Neural cell (in vitro differentiated cells): Measurements from ENCODE around the gene ATF7. TPM values are rescaled to one million over a fixed set of nuclear protein-coding genes. Genes with fewer than 3 reads are reported as not detected.
"Not testable (repeated sequence)": the region's sequence is repeated elsewhere in the genome, so short reads cannot be mapped to it uniquely, and the experiment has no call there.

Experiments used
- H2AFZ ChIP-seq: fragments of 200-600, 300-800 bp; sonication (generic), shearing (Covaris generic); 2 replicates; pipeline ENCODE4 v1.6.0; 2014; ENCODE audit warnings: low read depth, mild to moderate bottlenecking, antibody characterized with exemption, low read length, moderate library complexity
- H3F3A ChIP-seq: fragments of 200-600 bp; shearing (Covaris generic); 2 replicates; pipeline ENCODE4 v1.6.1; 2016; ENCODE audit warnings: mild to moderate bottlenecking, moderate library complexity, mixed read lengths, antibody characterized with exemption, low read length; ENCODE audit not compliant: insufficient read depth, poor library complexity, severe bottlenecking
- H3K27ac ChIP-seq: fragments of 200-600, 300-800 bp; sonication (generic), shearing (Covaris generic); 2 replicates; pipeline ENCODE4 v1.5.1; 2014; ENCODE audit warnings: mild to moderate bottlenecking, low read length, moderate library complexity
- H3K27me3 ChIP-seq: fragments of 300-800, 200-600 bp; sonication (generic), shearing (Covaris generic); 2 replicates; pipeline ENCODE4 v1.6.0; 2014; ENCODE audit warnings: mild to moderate bottlenecking, low read depth, low read length, moderate library complexity; ENCODE audit not compliant: insufficient read depth
- H3K36me3 ChIP-seq: fragments of 300-800, 200-600 bp; sonication (generic), shearing (Covaris generic); 2 replicates; pipeline ENCODE4 v1.5.1; 2014; ENCODE audit warnings: mild to moderate bottlenecking, antibody characterized with exemption, low read length, moderate library complexity; ENCODE audit not compliant: insufficient read depth
- H3K4me2 ChIP-seq: fragments of 300-800, 200-600 bp; sonication (generic), shearing (Covaris generic); 2 replicates; pipeline ENCODE4 v1.6.0; 2014; ENCODE audit warnings: mild to moderate bottlenecking, low read length
- H3K4me3 ChIP-seq: fragments of 300-800, 200-600 bp; sonication (generic), shearing (Covaris generic); 2 replicates; pipeline ENCODE4 v1.5.1; 2014; ENCODE audit warnings: mild to moderate bottlenecking, low read length, moderate library complexity
- H3K79me2 ChIP-seq: fragments of 200-600 bp; shearing (Covaris generic); replicated peaks from 2 replicates; pipeline ENCODE4 v1.6.0; 2014; ENCODE audit warnings: mild to moderate bottlenecking, low read length, moderate library complexity; ENCODE audit not compliant: insufficient read depth
- H3K9ac ChIP-seq: fragments of 300-800, 200-600 bp; sonication (generic), shearing (Covaris generic); 2 replicates; pipeline ENCODE4 v1.6.1; 2016; ENCODE audit warnings: mild to moderate bottlenecking, low read length, mixed read lengths
- H3K9me2 ChIP-seq: fragments of 200-600 bp; shearing (Covaris generic); 2 replicates; pipeline ENCODE4 v1.6.1; 2016; ENCODE audit warnings: mild to moderate bottlenecking, low read length, mixed read lengths; ENCODE audit not compliant: insufficient read depth
- H3K9me3 ChIP-seq: fragments of 200-600, 300-800 bp; sonication (generic), shearing (Covaris generic); 2 replicates; pipeline ENCODE4 v1.6.1; 2016; ENCODE audit warnings: mild to moderate bottlenecking, mixed run types, low read length, moderate library complexity, mixed read lengths
- H4K20me1 ChIP-seq: fragments of 200-600 bp; shearing (Covaris generic); 2 replicates; pipeline ENCODE4 v1.6.1; 2016; ENCODE audit warnings: mild to moderate bottlenecking, mixed run types; ENCODE audit not compliant: insufficient read depth
- CTCF ChIP-seq: fragments of 450-650 bp; IDR thresholded peaks from 2 replicates; pipeline ENCODE4 v1.5.1; 2014; ENCODE audit warnings: antibody characterized with exemption, mild to moderate bottlenecking, moderate library complexity; ENCODE audit not compliant: poor library complexity, severe bottlenecking
- EP300 ChIP-seq: fragments of 450-650 bp; conservative IDR thresholded peaks from 2 replicates; pipeline ENCODE4 v1.6.1; 2014; ENCODE audit warnings: antibody characterized with exemption, mild to moderate bottlenecking, moderate library complexity; ENCODE audit not compliant: poor library complexity, severe bottlenecking
- EZH2 ChIP-seq: fragments of 200-600, 300-800 bp; shearing (Covaris generic), sonication (generic); IDR thresholded peaks from 2 replicates; pipeline ENCODE4 v1.6.1; 2014; ENCODE audit warnings: antibody characterized with exemption, low read length, borderline replicate concordance, mild to moderate bottlenecking; ENCODE audit not compliant: insufficient read depth, poor library complexity, severe bottlenecking
- MXI1 ChIP-seq: fragments of 450-650 bp; conservative IDR thresholded peaks from 2 replicates; pipeline ENCODE4 v1.6.1; 2014; ENCODE audit warnings: antibody characterized with exemption, mild to moderate bottlenecking; ENCODE audit not compliant: poor library complexity, severe bottlenecking
- POLR2AphosphoS5 ChIP-seq: IDR thresholded peaks from 2 replicates; pipeline ENCODE4 v1.6.1; 2012
- RAD21 ChIP-seq: fragments of 450-650 bp; conservative IDR thresholded peaks from 2 replicates; pipeline ENCODE4 v1.6.1; 2014; ENCODE audit warnings: antibody characterized with exemption, mild to moderate bottlenecking, moderate library complexity
- REST ChIP-seq: IDR thresholded peaks from 2 replicates; pipeline ENCODE4 v1.6.1; 2012; ENCODE audit warnings: borderline replicate concordance
- SMC3 ChIP-seq: fragments of 450-650 bp; conservative IDR thresholded peaks from 2 replicates; pipeline ENCODE4 v1.6.1; 2014; ENCODE audit warnings: antibody characterized with exemption, mild to moderate bottlenecking, moderate library complexity; ENCODE audit not compliant: poor library complexity
- TAF1 ChIP-seq: IDR thresholded peaks from 2 replicates; pipeline ENCODE4 v1.6.1; 2012; ENCODE audit warnings: low read depth
- polyA plus RNA-seq: library from polyadenylated mRNA; depleted of rRNA; stranded (reverse); fragments of >200 nt; gene quantifications from 2 replicates; pipeline ENCODE4 v1.2.3, GENCODE V29; 2014

Gene ATF7
- polyA plus RNA-seq, 1 donor from 2014 or later: 6.3 TPM

DNA sequence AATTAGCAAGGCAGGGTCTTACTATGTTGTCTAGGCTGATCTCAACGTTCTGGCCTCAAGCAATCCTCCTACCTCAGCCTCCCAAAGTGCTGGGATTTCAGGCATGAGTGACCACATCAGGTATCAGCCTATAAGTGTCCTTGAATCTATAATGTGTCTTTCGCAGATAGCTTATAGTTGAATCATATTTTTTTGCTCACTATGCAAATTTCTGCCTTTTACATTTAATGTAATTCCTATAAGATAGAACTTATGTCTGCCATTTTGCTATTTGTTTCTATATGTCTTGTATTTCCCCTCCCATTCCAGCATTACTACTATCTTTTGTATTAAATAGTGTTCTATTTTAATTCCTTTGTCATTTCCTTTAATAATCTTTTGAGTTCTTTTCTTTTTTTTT is 10.5 kb upstream of the ATF7 start:
- no peak overlapping the region for H3K27ac ChIP-seq
- no peaks in the 10 kb centered on the region for H3K36me3 ChIP-seq
- no peak overlapping the region for H3K4me2 ChIP-seq
- no peak overlapping the region for H2AFZ ChIP-seq
- H3K9me3 ChIP-seq: no peaks in the 10 kb centered on the region
- no peak for TF ChIP-seq CTCF
- TF ChIP-seq RAD21: no peak
- TF ChIP-seq TAF1: no peak
- TF ChIP-seq EZH2: no peak
- TF ChIP-seq REST: no peak
- TF ChIP-seq SMC3: no peak
- no peak for TF ChIP-seq POLR2AphosphoS5
- TF ChIP-seq EP300: no peak
- no peak for TF ChIP-seq MXI1
- H4K20me1 ChIP-seq: no peaks in the 10 kb centered on the region
- H3K27me3 ChIP-seq: no peaks in the 10 kb centered on the region
- H3F3A ChIP-seq: no peaks in the 10 kb centered on the region
- H3K9ac ChIP-seq: no peak overlapping the region
- no peaks in the 10 kb centered on the region for H3K79me2 ChIP-seq
- H3K4me3 ChIP-seq: no peak overlapping the region
- no peaks in the 10 kb centered on the region for H3K9me2 ChIP-seq

DNA sequence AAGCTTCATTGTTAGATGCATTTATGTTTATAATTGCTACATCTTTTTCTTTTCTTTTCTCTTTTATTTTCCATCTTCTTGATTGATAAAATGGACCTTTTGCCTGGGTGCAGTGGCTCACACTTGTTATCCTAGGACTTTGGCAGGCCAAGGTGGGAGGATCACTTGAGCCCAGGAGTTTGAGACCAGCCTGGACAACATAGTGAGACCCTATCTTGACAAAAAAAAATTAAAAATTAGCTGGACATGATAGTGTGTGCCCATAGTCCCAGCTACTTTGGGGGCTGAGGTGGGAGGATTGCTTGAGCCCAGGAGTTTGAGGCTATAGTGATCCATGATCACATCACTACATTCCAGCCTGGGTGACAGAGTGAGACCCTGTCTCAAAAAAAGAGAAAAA is 9.5 kb upstream of the ATF7 start:
- not testable (repeated sequence) for H3K27me3 ChIP-seq, H2AFZ ChIP-seq, H3K4me2 ChIP-seq, H3K9me2 ChIP-seq, H3K36me3 ChIP-seq, H3K27ac ChIP-seq, H4K20me1 ChIP-seq, H3K79me2 ChIP-seq, H3F3A ChIP-seq, H3K9me3 ChIP-seq, H3K9ac ChIP-seq, H3K4me3 ChIP-seq

- no peaks in the 10 kb centered on the region for H3K27me3 ChIP-seq
- H2AFZ ChIP-seq: no peak overlapping the region
- no peak overlapping the region for H3K4me2 ChIP-seq
- H3K79me2 ChIP-seq: no peaks in the 10 kb centered on the region
- no peaks in the 10 kb centered on the region for H3F3A ChIP-seq
- TF ChIP-seq SMC3: no peak
- no peak for TF ChIP-seq REST
- no peak overlapping the region for H3K27ac ChIP-seq
- H3K9me3 ChIP-seq: no peaks in the 10 kb centered on the region
- no peak overlapping the region for H3K9ac ChIP-seq
- no peak overlapping the region for H3K4me3 ChIP-seq
- no peaks in the 10 kb centered on the region for H4K20me1 ChIP-seq
- no peaks in the 10 kb centered on the region for H3K9me2 ChIP-seq
- H3K36me3 ChIP-seq: no peaks in the 10 kb centered on the region
These were observed 5.5 kb upstream of the ATF7 start for GRCh38 chr12:53631721-53632120.
